Measurements from ENCODE around the gene WASF3. TPM values are rescaled to one million over a fixed set of nuclear protein-coding genes. Genes with fewer than 3 reads are reported as not detected.

The WASF3 gene
- total and polyA plus RNA-seq, 3 experiments from 2014 or later, result 0.20 to 0.24 TPM; not detected in 1

DNA sequence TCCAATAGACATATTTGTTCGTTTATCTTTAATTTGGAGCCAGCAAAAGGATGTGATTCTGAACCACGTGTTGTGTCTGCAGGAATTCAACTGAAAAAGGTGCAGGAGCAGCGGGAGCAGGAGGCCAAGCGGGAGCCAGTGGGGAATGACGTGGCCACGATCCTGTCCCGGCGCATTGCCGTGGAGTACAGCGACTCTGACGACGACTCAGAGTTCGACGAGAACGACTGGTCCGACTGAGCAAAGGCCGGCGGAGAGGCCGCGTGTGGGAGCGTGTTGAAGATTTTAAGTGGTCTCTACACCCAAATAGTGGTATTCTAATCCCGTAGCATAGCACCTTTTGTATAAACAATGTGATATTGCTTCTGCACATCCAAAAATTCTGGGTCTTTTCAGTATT, 128.1 kb downstream of the WASF3 start:
- H3K9me3 Mint-ChIP-seq, result peaks cover 7 to 15% (median 9%) of the 10 kb centered on the region in 5 donors

DNA sequence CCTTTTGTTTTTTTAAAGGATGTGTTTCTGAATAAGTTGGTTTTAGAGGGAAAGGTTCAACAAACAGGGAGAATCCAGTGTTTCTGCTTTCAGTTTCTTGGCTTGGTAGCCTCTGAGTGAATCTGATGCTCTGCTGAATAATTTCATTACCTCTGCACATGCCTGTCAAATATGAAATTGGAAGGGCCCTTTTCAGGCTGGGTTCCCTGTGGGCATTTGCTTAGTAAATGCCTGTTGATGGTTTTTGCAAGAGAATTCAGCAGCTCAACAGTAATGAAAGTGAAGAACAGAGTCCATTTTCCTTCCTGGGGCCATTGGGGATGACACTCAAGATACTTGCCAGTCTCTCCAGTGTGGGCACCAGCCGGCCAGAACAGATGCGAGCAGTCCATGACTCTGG, 128.8 kb downstream of the WASF3 start:
- H3K9me3 Mint-ChIP-seq, result peaks cover 14 to 22% (median 15%) of the 10 kb centered on the region in 5 donors
- Histone ChIP-seq H3K4me1 (ENCODE audit: insufficient read depth, low read length) (no peaks in the 10 kb centered on the region), H3K36me3 (ENCODE audit: insufficient read depth, low read length) (no peaks in the 10 kb centered on the region), H3K27ac (ENCODE audit: low read depth, low read length) (no peak overlapping the region), H3K27me3 (ENCODE audit: insufficient read depth, low read length, poor library complexity, severe bottlenecking) (no peaks in the 10 kb centered on the region), H3K9me3 (ENCODE audit: low read length) (no peaks in the 10 kb centered on the region), H3K4me3 (ENCODE audit: low read length) (no peak overlapping the region)
- no peak overlapping the region for H3K4me3 Mint-ChIP-seq
- H3K27me3 Mint-ChIP-seq, result peaks cover 6 to 42% of the 10 kb centered on the region in 2 donors
- H3K36me3 Mint-ChIP-seq, result peaks cover 0 to 7% (median 0%) of the 10 kb centered on the region in 3 donors
- CTCF ChIA-PET, result no interaction called here
- no peak overlapping the region for H3K27ac Mint-ChIP-seq
- H3K4me1 Mint-ChIP-seq, result no peaks in the 10 kb centered on the region
- DNase-seq, result no peak
- POLR2A ChIA-PET, result no interaction called here

More for the DNA sequence above, 128.1 kb downstream of the WASF3 start:
- Mint-ChIP-seq H3K4me1 (no peaks in the 10 kb centered on the region), H3K4me3 (no peak overlapping the region), H3K36me3 (peaks cover 0 to 7% (median 0%) of the 10 kb centered on the region in 3 donors), H3K27me3 (peaks cover 6 to 43% of the 10 kb centered on the region in 2 donors), H3K27ac (no peak overlapping the region)
- no peak overlapping the region for H3K4me3 ChIP-seq (ENCODE audit: low read length)
- H3K27ac ChIP-seq (ENCODE audit: low read depth, low read length), result no peak overlapping the region
- ChIA-PET CTCF (no interaction called here), POLR2A (no interaction called here)
- DNase-seq, result no peak
- H3K36me3 ChIP-seq (ENCODE audit: insufficient read depth, low read length), result no peaks in the 10 kb centered on the region
- no peaks in the 10 kb centered on the region for H3K9me3 ChIP-seq (ENCODE audit: low read length)
- no peaks in the 10 kb centered on the region for H3K4me1 ChIP-seq (ENCODE audit: insufficient read depth, low read length)
- H3K27me3 ChIP-seq (ENCODE audit: insufficient read depth, low read length, poor library complexity, severe bottlenecking), result no peaks in the 10 kb centered on the region

GRCh38 chr13:26688286-26688685, 130.8 kb downstream of the WASF3 start:
- Mint-ChIP-seq H3K36me3 (peaks cover 0 to 7% (median 0%) of the 10 kb centered on the region in 3 donors), H3K9me3 (peaks cover 16 to 24% (median 22%) of the 10 kb centered on the region in 5 donors), H3K27me3 (peaks cover 6 to 29% of the 10 kb centered on the region in 2 donors), H3K4me1 (no peaks in the 10 kb centered on the region), H3K27ac (no peak overlapping the region), H3K4me3 (no peak overlapping the region)
- H3K27me3 ChIP-seq (ENCODE audit: insufficient read depth, low read length, poor library complexity, severe bottlenecking), result no peaks in the 10 kb centered on the region
- H3K4me1 ChIP-seq (ENCODE audit: insufficient read depth, low read length), result no peaks in the 10 kb centered on the region
- H3K36me3 ChIP-seq (ENCODE audit: insufficient read depth, low read length), result no peaks in the 10 kb centered on the region
- no peak overlapping the region for H3K27ac ChIP-seq (ENCODE audit: low read depth, low read length)
- no peak for DNase-seq
- H3K9me3 ChIP-seq (ENCODE audit: low read length), result no peaks in the 10 kb centered on the region
- POLR2A ChIA-PET, result no interaction called here
- H3K4me3 ChIP-seq (ENCODE audit: low read length), result no peak overlapping the region
- CTCF ChIA-PET, result interaction anchor here (2.2 kb wide), 1 partner anchor 10 kb away, joined by 10 read pairs; no protein-coding TSS in a partner anchor

DNA sequence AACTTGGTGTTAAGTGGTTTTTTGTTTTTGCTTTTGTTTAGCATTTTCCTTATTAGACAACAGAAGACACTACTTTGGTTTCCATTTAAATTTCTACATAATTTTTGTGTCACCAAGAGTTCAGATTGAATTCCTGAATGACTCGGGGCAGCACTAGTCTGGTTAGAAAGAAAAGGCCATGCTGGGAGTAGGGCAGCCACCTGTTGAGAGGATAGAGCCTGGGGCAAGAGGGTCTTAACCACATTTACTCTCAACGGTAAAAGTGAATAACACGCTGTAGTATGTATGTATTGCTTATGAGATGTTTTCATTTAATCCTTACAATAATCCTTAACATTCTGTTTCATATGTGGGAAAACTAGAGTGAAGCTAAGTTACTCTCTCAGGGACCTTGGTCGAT, 131.5 kb downstream of the WASF3 start:
- H3K36me3 Mint-ChIP-seq, result peaks cover 0 to 7% (median 0%) of the 10 kb centered on the region in 3 donors
- no peak overlapping the region for H3K27ac ChIP-seq (ENCODE audit: low read depth, low read length)
- peaks cover 6 to 29% of the 10 kb centered on the region in 2 donors for H3K27me3 Mint-ChIP-seq
- H3K4me3 Mint-ChIP-seq, result no peak overlapping the region
- no peaks in the 10 kb centered on the region for H3K9me3 ChIP-seq (ENCODE audit: low read length)
- no peaks in the 10 kb centered on the region for H3K36me3 ChIP-seq (ENCODE audit: insufficient read depth, low read length)
- H3K27ac Mint-ChIP-seq, result no peak overlapping the region
- no peaks in the 10 kb centered on the region for H3K27me3 ChIP-seq (ENCODE audit: insufficient read depth, low read length, poor library complexity, severe bottlenecking)
- no peaks in the 10 kb centered on the region for H3K4me1 ChIP-seq (ENCODE audit: insufficient read depth, low read length)
- peaks cover 17 to 24% (median 22%) of the 10 kb centered on the region in 5 donors for H3K9me3 Mint-ChIP-seq
- no peak overlapping the region for H3K4me3 ChIP-seq (ENCODE audit: low read length)
- ChIA-PET CTCF (interaction anchor here (1.9 to 2.2 kb wide), 2 partner anchors 9 to 10 kb away, joined by 7 to 10 read pairs; no protein-coding TSS in a partner anchor), POLR2A (no interaction called here)
- H3K4me1 Mint-ChIP-seq, result no peaks in the 10 kb centered on the region
- DNase-seq, result no peak

DNA sequence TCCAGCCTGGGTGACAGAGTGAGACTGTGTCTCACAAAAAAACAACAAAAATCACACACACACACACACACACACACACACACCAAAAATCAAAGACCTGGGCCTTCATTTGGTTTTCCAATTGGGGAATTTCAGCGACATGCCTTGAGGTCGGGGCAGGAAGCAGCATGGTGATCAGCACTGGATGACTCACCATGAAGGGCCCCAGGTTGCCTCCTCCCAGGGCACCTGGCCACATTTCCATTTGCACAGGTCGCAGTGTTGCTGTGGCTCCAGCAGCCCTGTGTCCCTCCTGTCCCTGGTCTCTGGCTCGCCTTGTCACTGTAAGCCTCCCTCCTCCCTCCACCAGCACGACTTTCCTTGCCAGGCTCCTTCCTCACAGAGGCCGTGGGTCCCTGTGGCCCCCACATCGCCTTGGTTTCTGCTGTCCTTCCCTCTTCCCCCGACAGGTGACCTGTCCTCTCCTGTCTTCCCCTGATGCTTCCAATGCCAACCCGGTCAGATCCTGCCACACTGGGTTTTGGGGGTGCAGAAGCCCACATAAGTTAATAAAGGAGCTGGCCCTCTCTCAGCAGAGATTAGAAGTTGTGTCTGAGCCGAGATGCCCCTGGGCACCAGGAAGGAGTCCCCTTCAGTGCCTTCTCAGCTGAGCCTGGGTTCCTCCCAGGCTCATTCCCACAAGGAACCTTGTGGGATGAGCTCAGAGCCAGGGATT, 136.4 kb downstream of the WASF3 start:
- peaks cover 8 to 19% of the 10 kb centered on the region in 2 donors for H3K27me3 Mint-ChIP-seq
- no peak overlapping the region for H3K27ac Mint-ChIP-seq
- Histone ChIP-seq H3K9me3 (ENCODE audit: low read length) (no peaks in the 10 kb centered on the region), H3K27me3 (ENCODE audit: insufficient read depth, low read length, poor library complexity, severe bottlenecking) (no peaks in the 10 kb centered on the region), H3K4me1 (ENCODE audit: insufficient read depth, low read length) (no peaks in the 10 kb centered on the region), H3K27ac (ENCODE audit: low read depth, low read length) (no peak overlapping the region), H3K4me3 (ENCODE audit: low read length) (no peak overlapping the region), H3K36me3 (ENCODE audit: insufficient read depth, low read length) (no peaks in the 10 kb centered on the region)
- H3K4me3 Mint-ChIP-seq, result no peak overlapping the region
- peaks cover 0 to 7% (median 0%) of the 10 kb centered on the region in 3 donors for H3K36me3 Mint-ChIP-seq
- peaks cover 6 to 9% (median 6%) of the 10 kb centered on the region in 3 donors for H3K4me1 Mint-ChIP-seq
- H3K9me3 Mint-ChIP-seq, result peaks cover 19 to 22% (median 22%) of the 10 kb centered on the region in 5 donors
- CTCF ChIA-PET, result interaction anchor here (4.5 kb wide), 1 partner anchor 508 kb away, joined by 23 read pairs; no protein-coding TSS in a partner anchor
- POLR2A ChIA-PET, result no interaction called here
- DNase-seq, result no peak

DNA sequence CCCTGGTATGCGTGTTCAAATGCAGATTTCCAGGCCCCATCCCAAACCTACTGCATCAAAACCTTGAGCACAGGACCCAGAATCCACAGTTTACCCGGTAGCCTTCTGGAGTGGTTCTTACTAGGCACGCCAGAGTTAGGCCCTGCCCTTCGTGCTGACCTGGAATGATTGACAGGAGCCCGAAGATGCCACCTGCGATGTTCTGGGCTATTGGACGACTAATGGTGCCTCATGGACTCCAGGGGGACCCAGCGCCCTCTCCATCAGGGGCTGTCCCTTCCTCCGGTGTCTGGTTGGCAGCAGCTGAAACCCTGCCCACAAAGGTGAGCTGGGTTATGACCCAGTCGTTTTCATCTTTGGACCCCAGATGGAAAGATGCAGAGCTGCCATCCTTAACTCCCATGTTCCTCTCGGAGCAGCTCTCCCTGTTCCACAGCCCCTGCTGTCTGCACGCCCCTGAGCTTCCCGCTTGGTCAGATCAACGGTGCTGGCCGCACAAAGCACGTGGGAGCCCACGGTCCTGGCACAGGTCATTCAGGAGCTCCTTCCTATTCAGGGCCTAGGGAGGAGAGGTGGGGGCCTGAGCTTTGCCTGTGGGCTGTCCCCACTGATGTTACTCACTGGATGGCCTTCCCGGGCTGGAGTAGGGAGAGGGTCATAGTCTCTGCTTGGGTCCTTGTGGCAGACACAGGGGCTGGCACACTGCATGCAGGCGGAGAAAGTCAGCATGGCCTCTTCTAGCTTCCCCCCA, 137.3 kb downstream of the WASF3 start:
- CTCF ChIA-PET, result interaction anchor here (0.6 to 4.5 kb wide), 3 partner anchors 15 to 1318 kb away, joined by 4 to 23 read pairs (median 4); no protein-coding TSS in a partner anchor
- H3K27me3 ChIP-seq (ENCODE audit: insufficient read depth, low read length, poor library complexity, severe bottlenecking), result no peaks in the 10 kb centered on the region
- Mint-ChIP-seq H3K9me3 (peaks cover 16 to 18% (median 18%) of the 10 kb centered on the region in 5 donors), H3K4me1 (peaks cover 6 to 9% (median 6%) of the 10 kb centered on the region in 3 donors), H3K4me3 (no peak overlapping the region), H3K27ac (no peak overlapping the region), H3K36me3 (peaks cover 0 to 5% (median 0%) of the 10 kb centered on the region in 3 donors), H3K27me3 (peaks cover 8 to 16% of the 10 kb centered on the region in 2 donors)
- POLR2A ChIA-PET, result no interaction called here
- no peaks in the 10 kb centered on the region for H3K9me3 ChIP-seq (ENCODE audit: low read length)
- no peaks in the 10 kb centered on the region for H3K4me1 ChIP-seq (ENCODE audit: insufficient read depth, low read length)
- DNase-seq, result no peak
- H3K4me3 ChIP-seq (ENCODE audit: low read length), result no peak overlapping the region
- no peaks in the 10 kb centered on the region for H3K36me3 ChIP-seq (ENCODE audit: insufficient read depth, low read length)
- no peak overlapping the region for H3K27ac ChIP-seq (ENCODE audit: low read depth, low read length)

GRCh38 chr13:26695360-26695705, 137.8 kb downstream of the WASF3 start:
- Histone ChIP-seq H3K27me3 (ENCODE audit: insufficient read depth, low read length, poor library complexity, severe bottlenecking) (no peaks in the 10 kb centered on the region), H3K4me1 (ENCODE audit: insufficient read depth, low read length) (no peaks in the 10 kb centered on the region), H3K36me3 (ENCODE audit: insufficient read depth, low read length) (no peaks in the 10 kb centered on the region), H3K27ac (ENCODE audit: low read depth, low read length) (no peak overlapping the region), H3K4me3 (ENCODE audit: low read length) (no peak overlapping the region), H3K9me3 (ENCODE audit: low read length) (no peaks in the 10 kb centered on the region)
- Mint-ChIP-seq H3K27ac (no peak overlapping the region), H3K9me3 (peaks cover 11 to 14% (median 13%) of the 10 kb centered on the region in 5 donors), H3K27me3 (peaks cover 5 to 13% of the 10 kb centered on the region in 2 donors), H3K36me3 (no peaks in the 10 kb centered on the region), H3K4me1 (peaks cover 6 to 9% (median 6%) of the 10 kb centered on the region in 3 donors), H3K4me3 (no peak overlapping the region)
- no peak for DNase-seq
- ChIA-PET POLR2A (no interaction called here), CTCF (interaction anchor here (0.6 to 4.5 kb wide), 3 partner anchors 15 to 1319 kb away, joined by 4 to 23 read pairs (median 4); no protein-coding TSS in a partner anchor)

GRCh38 chr13:26695891-26696311, 138.4 kb downstream of the WASF3 start:
- no peaks in the 10 kb centered on the region for H3K4me1 ChIP-seq (ENCODE audit: insufficient read depth, low read length)
- Mint-ChIP-seq H3K36me3 (no peaks in the 10 kb centered on the region), H3K4me1 (peaks cover 6 to 9% (median 6%) of the 10 kb centered on the region in 3 donors), H3K4me3 (no peak overlapping the region), H3K27me3 (peaks cover 5 to 13% of the 10 kb centered on the region in 2 donors), H3K9me3 (peaks cover 6 to 10% (median 9%) of the 10 kb centered on the region in 5 donors), H3K27ac (no peak overlapping the region)
- POLR2A ChIA-PET, result no interaction called here
- H3K27me3 ChIP-seq (ENCODE audit: insufficient read depth, low read length, poor library complexity, severe bottlenecking), result no peaks in the 10 kb centered on the region
- CTCF ChIA-PET, result interaction anchor here (4.5 kb wide), 1 partner anchor 510 kb away, joined by 23 read pairs; no protein-coding TSS in a partner anchor
- H3K36me3 ChIP-seq (ENCODE audit: insufficient read depth, low read length), result no peaks in the 10 kb centered on the region
- no peak overlapping the region for H3K27ac ChIP-seq (ENCODE audit: low read depth, low read length)
- no peak overlapping the region for H3K4me3 ChIP-seq (ENCODE audit: low read length)
- H3K9me3 ChIP-seq (ENCODE audit: low read length), result no peaks in the 10 kb centered on the region
- no peak for DNase-seq
